HepG2 (cell line): ENCODE results near the gene PLA1A.

Source experiments
- CTCF ChIP-seq: sonication (generic); formaldehyde crosslinking; IDR thresholded peaks from 2 replicates; pipeline ENCODE4 v1.5.0; 2020; ENCODE audit warnings: mild to moderate bottlenecking, missing genetic modification reagents, moderate library complexity
- SMARCC2 ChIP-seq: fragments of 450-650 bp; IDR thresholded peaks from 2 replicates; pipeline ENCODE4 v1.6.1; 2017; ENCODE audit warnings: antibody characterized with exemption, mild to moderate bottlenecking
- YY1 ChIP-seq: IDR thresholded peaks from 2 replicates; pipeline ENCODE4 v1.6.1; 2011; ENCODE audit warnings: low read length, low read depth, moderate library complexity, mild to moderate bottlenecking; ENCODE audit not compliant: insufficient read depth, insufficient replicate concordance
- ZNF570 ChIP-seq: sonication (generic); formaldehyde crosslinking; IDR thresholded peaks from 2 replicates; pipeline ENCODE4 v1.4.0; 2020; ENCODE audit warnings: mild to moderate bottlenecking, missing genetic modification reagents, borderline replicate concordance

- TF ChIP-seq SMARCC2 = no peak
- no peak for TF ChIP-seq YY1
- TF ChIP-seq CTCF (CRISPR knock-in tag) = peak; percentile 72
- TF ChIP-seq ZNF570 (CRISPR knock-in tag) = no peak
Measured at GRCh38 chr3:119600732-119601131, 3.0 kb downstream of the PLA1A start.
